GM23338 (cell line): ENCODE measurements around the gene MYO1A. TPM values are rescaled to one million over a fixed set of nuclear protein-coding genes. Genes with fewer than 3 reads are reported as not detected.

ENCODE experiments used
- ATAC-seq: fragments of 200-7000 bp; cut with Tn5 transposase; 3 replicates; pipeline ENCODE4 v1.9.1; 2020
- DNase-seq: peaks from one replicate; pipeline ENCODE4 v3.0.0-alpha.2; 2015; ENCODE audit warnings: low spot score
- H2AFZ ChIP-seq: fragments of 200-600 bp; sonication (generic); 2 replicates; pipeline ENCODE4 v1.8.0; 2016; ENCODE audit warnings: antibody characterized with exemption, mild to moderate bottlenecking, moderate library complexity
- H3F3A ChIP-seq: fragments of 200-600 bp; sonication (generic); replicated peaks from 2 replicates; pipeline ENCODE4 v1.8.0; 2017; ENCODE audit warnings: antibody characterized with exemption, mixed run types, low read depth
- H3K27ac ChIP-seq: fragments of 200-600 bp; sonication (generic); 2 replicates; pipeline ENCODE4 v1.6.1; 2016; ENCODE audit warnings: low read depth
- H3K27me3 ChIP-seq: fragments of 200-600 bp; sonication (generic); 2 replicates; pipeline ENCODE4 v1.8.0; 2016; ENCODE audit warnings: mild to moderate bottlenecking, mixed run types, moderate library complexity; ENCODE audit not compliant: insufficient read depth
- H3K36me3 ChIP-seq: fragments of 200-600 bp; sonication (generic); 2 replicates; pipeline ENCODE4 v1.8.0; 2016; ENCODE audit warnings: mild to moderate bottlenecking; ENCODE audit not compliant: insufficient read depth
- H3K4me1 ChIP-seq: fragments of 200-600 bp; sonication (generic); 2 replicates; pipeline ENCODE4 v1.8.0; 2016; ENCODE audit warnings: mild to moderate bottlenecking, moderate library complexity; ENCODE audit not compliant: insufficient read depth
- H3K4me2 ChIP-seq: fragments of 200-600 bp; sonication (generic); 2 replicates; pipeline ENCODE4 v1.7.1; 2017; ENCODE audit warnings: mixed run types
- H3K4me3 ChIP-seq: fragments of 200-600 bp; sonication (generic); 2 replicates; pipeline ENCODE4 v1.6.1; 2016; ENCODE audit warnings: mixed run types
- H3K79me2 ChIP-seq: fragments of 200-600 bp; sonication (generic); replicated peaks from 2 replicates; pipeline ENCODE4 v1.8.0; 2017; ENCODE audit warnings: mild to moderate bottlenecking; ENCODE audit not compliant: insufficient read depth
- H3K9me2 ChIP-seq: fragments of 200-600 bp; sonication (generic); 2 replicates; pipeline ENCODE4 v1.8.0; 2017; ENCODE audit not compliant: insufficient read depth
- H4K20me1 ChIP-seq: fragments of 200-600 bp; sonication (generic); replicated peaks from 2 replicates; pipeline ENCODE4 v1.8.0; 2017; ENCODE audit warnings: mild to moderate bottlenecking; ENCODE audit not compliant: insufficient read depth
- H3K27ac Mint-ChIP-seq: 2 replicates; pipeline ENCODE4 v1.8.0; 2020; ENCODE audit warnings: inconsistent platforms, mild to moderate bottlenecking, moderate library complexity, mixed read lengths
- H3K27me3 Mint-ChIP-seq: 3 replicates; pipeline ENCODE4 v1.8.0; 2022; ENCODE audit warnings: low read depth, mild to moderate bottlenecking, moderate library complexity, mixed read lengths, inconsistent platforms; ENCODE audit not compliant: insufficient read depth, poor library complexity
- H3K36me3 Mint-ChIP-seq: 3 replicates; pipeline ENCODE4 v1.8.0; 2021; ENCODE audit warnings: low read depth, mild to moderate bottlenecking, inconsistent platforms, moderate library complexity, mixed read lengths
- H3K4me1 Mint-ChIP-seq: 3 replicates; pipeline ENCODE4 v1.8.0; 2020; ENCODE audit warnings: mild to moderate bottlenecking, inconsistent platforms, mixed read lengths
- H3K4me3 Mint-ChIP-seq: 3 replicates; pipeline ENCODE4 v1.8.0; 2021; ENCODE audit warnings: moderate library complexity, mild to moderate bottlenecking, inconsistent platforms, mixed read lengths
- H3K9me3 Mint-ChIP-seq: 3 replicates; pipeline ENCODE4 v1.8.0; 2020; ENCODE audit warnings: moderate library complexity, mild to moderate bottlenecking, inconsistent platforms, mixed read lengths
- CREB1 ChIP-seq: fragments of 250-450 bp; sonication (Bioruptor Pico); IDR thresholded peaks from 2 replicates; pipeline ENCODE4 v1.5.0; 2020; ENCODE audit warnings: low read depth, mild to moderate bottlenecking, moderate library complexity
- CTCF ChIP-seq, 2 experiments: fragments of 200-600 bp in 1 of 2; sonication (generic) in 1 of 2; conservative IDR thresholded peaks; 2 replicates each; pipeline versions ENCODE4 v1.5.1 to v1.6.1; 2016 to 2017; ENCODE audit warnings: antibody characterized with exemption in 2 of 2, low read depth in 2 of 2, mild to moderate bottlenecking in 2 of 2, moderate library complexity in 1 of 2
- ETS1 ChIP-seq: IDR thresholded peaks from 2 replicates; pipeline ENCODE4 v1.6.1; 2016; ENCODE audit warnings: antibody characterized with exemption
- EZH2 ChIP-seq: fragments of 200-600 bp; sonication (generic); IDR thresholded peaks from one replicate; pipeline ENCODE4 v1.8.0; 2017; ENCODE audit warnings: antibody characterized with exemption, mild to moderate bottlenecking, low read depth; ENCODE audit not compliant: unreplicated experiment
- STAT1 ChIP-seq: IDR thresholded peaks from one replicate; pipeline ENCODE4 v1.6.1; 2016; ENCODE audit warnings: antibody characterized with exemption; ENCODE audit not compliant: unreplicated experiment
- ZNF114 ChIP-seq: fragments of 250-450 bp; sonication (Bioruptor Pico); IDR thresholded peaks from 2 replicates; pipeline ENCODE4 v1.5.0; 2020; ENCODE audit warnings: mild to moderate bottlenecking, moderate library complexity
- ZNF331 ChIP-seq: fragments of 250-450 bp; sonication (Bioruptor Pico); IDR thresholded peaks from 2 replicates; pipeline ENCODE4 v1.5.0; 2020; ENCODE audit warnings: low read depth, mild to moderate bottlenecking, moderate library complexity
- polyA plus RNA-seq: library from polyadenylated mRNA; unstranded; fragments of >200 nt; fragmentation: Nextera tagmentation; extraction: Ambion mirVana; gene quantifications from 2 replicates; pipeline ENCODE4 v1.2.1, GENCODE V29; 2016
- total RNA-seq: library from RNA; depleted of rRNA; stranded (reverse); fragments of >200 nt; shearing (Covaris generic); gene quantifications from 2 replicates; pipeline ENCODE4 v1.2.3, GENCODE V29; 2014
- TF ChIP-seq, protein P1 (sequence below): IDR thresholded peaks from one replicate; pipeline ENCODE4 v1.6.1; 2018; ENCODE audit warnings: antibody characterized with exemption; ENCODE audit not compliant: unreplicated experiment

MYO1A gene
- total and polyA plus RNA-seq, 2 experiments from 2014 or later: not detected

DNA sequence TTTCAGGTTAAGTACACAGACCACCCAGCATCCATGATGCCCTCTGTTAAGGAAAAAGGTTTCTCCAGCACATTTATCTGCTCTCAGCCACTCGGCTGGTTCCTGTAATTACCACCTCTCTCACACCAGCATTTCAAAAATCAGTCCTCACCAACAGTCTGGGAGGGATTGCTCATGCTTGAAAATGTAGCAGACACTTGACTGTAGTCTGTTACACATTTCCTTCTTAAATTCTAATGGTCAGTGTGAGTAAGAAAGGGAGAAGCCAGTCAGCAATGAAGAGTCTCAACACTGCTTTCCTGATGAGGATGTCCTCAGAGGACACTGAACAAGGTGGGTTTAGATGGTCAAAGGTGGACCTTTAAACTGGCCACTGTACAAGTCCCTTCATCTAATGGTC is 49.5 kb downstream of the MYO1A start (continued):
- TF ChIP-seq CREB1 (CRISPR knock-in tag): no peak
- no peak for TF ChIP-seq ETS1
- TF ChIP-seq CTCF (conservative IDR thresholded peaks at IDR 0.05; ENCODE audit: low read depth in 2 of 2): no peak

DNA sequence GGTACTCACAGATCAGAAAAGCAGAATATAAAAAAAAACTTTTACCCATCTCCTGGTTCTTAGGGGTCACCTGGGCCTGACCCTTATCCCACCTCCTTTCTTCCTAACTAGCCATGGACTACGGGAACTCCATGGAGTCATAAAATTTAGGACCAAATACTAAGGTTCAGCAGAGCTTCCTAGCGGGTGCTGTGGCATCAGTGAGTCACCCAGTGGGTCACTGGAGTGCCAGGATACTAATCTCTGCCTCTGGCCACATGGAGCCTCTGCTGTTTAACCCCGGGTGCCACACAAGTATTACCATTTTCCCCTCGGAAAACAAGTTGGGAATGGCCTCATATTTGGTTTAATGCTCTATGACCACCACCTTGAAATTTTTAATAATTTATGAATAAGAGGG is 50.5 kb downstream of the MYO1A start:
- Histone ChIP-seq H2AFZ (no peak overlapping the region), H3K27me3 (no peaks in the 10 kb centered on the region), H3F3A (no peaks in the 10 kb centered on the region), H3K4me1 (no peaks in the 10 kb centered on the region; the same call in 1 of the 2 replicates), H3K79me2 (peaks cover 44% of the 10 kb centered on the region), H3K4me3 (no peak overlapping the region), H3K27ac (no peak overlapping the region), H4K20me1 (peaks cover 18% of the 10 kb centered on the region), H3K9me2 (no peaks in the 10 kb centered on the region), H3K4me2 (no peak overlapping the region), H3K36me3 (peaks cover 23% of the 10 kb centered on the region)
- Mint-ChIP-seq H3K4me1 (peaks cover 5% of the 10 kb centered on the region), H3K36me3 (peaks cover 59% of the 10 kb centered on the region), H3K27ac (no peak overlapping the region), H3K27me3 (peaks cover 10% of the 10 kb centered on the region), H3K9me3 (no peaks in the 10 kb centered on the region), H3K4me3 (no peak overlapping the region)
- ATAC-seq (no peak), DNase-seq (no peak)
- TF ChIP-seq ZNF114 (CRISPR knock-in tag): no peak
- TF ChIP-seq ZNF331 (CRISPR knock-in tag): no peak
- TF ChIP-seq CTCF (conservative IDR thresholded peaks at IDR 0.05; ENCODE audit: low read depth in 2 of 2): no peak
- TF ChIP-seq ETS1: no peak
- TF ChIP-seq, protein P1, sequence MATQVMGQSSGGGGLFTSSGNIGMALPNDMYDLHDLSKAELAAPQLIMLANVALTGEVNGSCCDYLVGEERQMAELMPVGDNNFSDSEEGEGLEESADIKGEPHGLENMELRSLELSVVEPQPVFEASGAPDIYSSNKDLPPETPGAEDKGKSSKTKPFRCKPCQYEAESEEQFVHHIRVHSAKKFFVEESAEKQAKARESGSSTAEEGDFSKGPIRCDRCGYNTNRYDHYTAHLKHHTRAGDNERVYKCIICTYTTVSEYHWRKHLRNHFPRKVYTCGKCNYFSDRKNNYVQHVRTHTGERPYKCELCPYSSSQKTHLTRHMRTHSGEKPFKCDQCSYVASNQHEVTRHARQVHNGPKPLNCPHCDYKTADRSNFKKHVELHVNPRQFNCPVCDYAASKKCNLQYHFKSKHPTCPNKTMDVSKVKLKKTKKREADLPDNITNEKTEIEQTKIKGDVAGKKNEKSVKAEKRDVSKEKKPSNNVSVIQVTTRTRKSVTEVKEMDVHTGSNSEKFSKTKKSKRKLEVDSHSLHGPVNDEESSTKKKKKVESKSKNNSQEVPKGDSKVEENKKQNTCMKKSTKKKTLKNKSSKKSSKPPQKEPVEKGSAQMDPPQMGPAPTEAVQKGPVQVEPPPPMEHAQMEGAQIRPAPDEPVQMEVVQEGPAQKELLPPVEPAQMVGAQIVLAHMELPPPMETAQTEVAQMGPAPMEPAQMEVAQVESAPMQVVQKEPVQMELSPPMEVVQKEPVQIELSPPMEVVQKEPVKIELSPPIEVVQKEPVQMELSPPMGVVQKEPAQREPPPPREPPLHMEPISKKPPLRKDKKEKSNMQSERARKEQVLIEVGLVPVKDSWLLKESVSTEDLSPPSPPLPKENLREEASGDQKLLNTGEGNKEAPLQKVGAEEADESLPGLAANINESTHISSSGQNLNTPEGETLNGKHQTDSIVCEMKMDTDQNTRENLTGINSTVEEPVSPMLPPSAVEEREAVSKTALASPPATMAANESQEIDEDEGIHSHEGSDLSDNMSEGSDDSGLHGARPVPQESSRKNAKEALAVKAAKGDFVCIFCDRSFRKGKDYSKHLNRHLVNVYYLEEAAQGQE: no peak
- TF ChIP-seq EZH2: no peak
- no peak for TF ChIP-seq STAT1
- TF ChIP-seq CREB1 (CRISPR knock-in tag): no peak
